Measurements from ENCODE around the gene USP22. TPM values are rescaled to one million over a fixed set of nuclear protein-coding genes. Genes with fewer than 3 reads are reported as not detected.

Gene USP22
- total RNA-seq, 3 donors from 2014 or later (not counting 1 experiment from before 2014, with no cell fraction given), result 121 to 155 (median 140) TPM

DNA sequence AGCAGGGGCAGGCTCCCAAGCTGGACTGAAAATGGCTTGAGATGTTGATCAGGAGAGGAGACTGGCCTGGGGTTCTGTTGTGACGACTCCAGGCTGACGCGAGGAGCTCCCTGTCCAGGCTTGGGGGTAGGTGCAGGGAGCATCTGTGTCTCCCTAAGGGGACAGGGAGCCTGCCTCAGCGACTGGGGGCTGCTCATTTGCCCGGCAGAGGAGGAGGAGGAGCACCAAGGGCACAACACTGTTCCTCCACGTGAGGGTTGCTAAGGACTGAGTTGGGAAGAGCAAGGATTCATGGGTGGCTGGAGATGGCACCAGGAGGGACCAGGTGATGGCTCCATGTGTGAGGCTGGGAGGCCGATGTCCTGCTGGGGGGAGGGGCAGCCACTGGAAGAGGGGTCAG is 53.3 kb downstream of the USP22 start:
- no peak for DNase-seq
- no peaks in the 10 kb centered on the region for H3K27me3 ChIP-seq (ENCODE audit: control insufficient read depth, insufficient read depth, low read length)
- H3K27me3 Mint-ChIP-seq (ENCODE audit: low read depth in 2 of 2), result no peaks in the 10 kb centered on the region
- no peak overlapping the region for H3K27ac ChIP-seq (ENCODE audit: low read length)
- H3K4me3 Mint-ChIP-seq, result no peak overlapping the region
- H3K27ac Mint-ChIP-seq, result no peak overlapping the region
- no peaks in the 10 kb centered on the region for H3K36me3 Mint-ChIP-seq
- no peaks in the 10 kb centered on the region for H3K36me3 ChIP-seq (ENCODE audit: control insufficient read depth, insufficient read depth, low read length)
- TF ChIP-seq, protein P1, sequence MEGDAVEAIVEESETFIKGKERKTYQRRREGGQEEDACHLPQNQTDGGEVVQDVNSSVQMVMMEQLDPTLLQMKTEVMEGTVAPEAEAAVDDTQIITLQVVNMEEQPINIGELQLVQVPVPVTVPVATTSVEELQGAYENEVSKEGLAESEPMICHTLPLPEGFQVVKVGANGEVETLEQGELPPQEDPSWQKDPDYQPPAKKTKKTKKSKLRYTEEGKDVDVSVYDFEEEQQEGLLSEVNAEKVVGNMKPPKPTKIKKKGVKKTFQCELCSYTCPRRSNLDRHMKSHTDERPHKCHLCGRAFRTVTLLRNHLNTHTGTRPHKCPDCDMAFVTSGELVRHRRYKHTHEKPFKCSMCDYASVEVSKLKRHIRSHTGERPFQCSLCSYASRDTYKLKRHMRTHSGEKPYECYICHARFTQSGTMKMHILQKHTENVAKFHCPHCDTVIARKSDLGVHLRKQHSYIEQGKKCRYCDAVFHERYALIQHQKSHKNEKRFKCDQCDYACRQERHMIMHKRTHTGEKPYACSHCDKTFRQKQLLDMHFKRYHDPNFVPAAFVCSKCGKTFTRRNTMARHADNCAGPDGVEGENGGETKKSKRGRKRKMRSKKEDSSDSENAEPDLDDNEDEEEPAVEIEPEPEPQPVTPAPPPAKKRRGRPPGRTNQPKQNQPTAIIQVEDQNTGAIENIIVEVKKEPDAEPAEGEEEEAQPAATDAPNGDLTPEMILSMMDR (IDR thresholded peaks at IDR 0.05), result no peak
- H3K4me3 ChIP-seq (ENCODE audit: low read length), result no peak overlapping the region
- no peak for ATAC-seq
- WGBS (ENCODE audit: insufficient coverage), result 90% methylated on average over 7 of the region's 7 CpGs
- no peaks in the 10 kb centered on the region for H3K4me1 ChIP-seq (ENCODE audit: control insufficient read depth, insufficient read depth, low read length)
- H3K9me3 Mint-ChIP-seq, result no peaks in the 10 kb centered on the region
- no peaks in the 10 kb centered on the region for H3K4me1 Mint-ChIP-seq
- no peaks in the 10 kb centered on the region for H3K9me3 ChIP-seq (ENCODE audit: control insufficient read depth, insufficient read depth, low read length)
- intact Hi-C loops (cut with micrococcal nuclease), result no loop called here

DNA sequence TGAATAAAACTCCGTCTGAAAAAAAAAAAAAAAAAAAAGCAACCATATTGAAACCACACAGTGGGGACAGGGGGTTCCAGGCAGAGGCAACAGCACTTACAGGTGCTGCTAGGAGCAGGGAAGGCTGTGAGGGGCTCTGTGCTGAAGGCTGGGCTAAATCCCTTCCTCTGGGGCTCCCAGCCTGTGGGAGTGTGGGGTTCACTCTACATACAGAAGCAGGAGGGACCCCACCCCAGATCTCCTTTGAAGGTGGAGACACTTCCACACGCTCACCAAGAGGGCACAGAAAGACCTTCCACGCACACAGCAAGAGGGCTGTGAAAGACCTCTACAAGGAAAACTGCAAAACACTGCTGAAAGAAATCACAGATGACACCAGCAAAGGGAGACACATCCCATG is 53.9 kb downstream of the USP22 start:
- H3K4me3 Mint-ChIP-seq, result no peak overlapping the region
- no peaks in the 10 kb centered on the region for H3K9me3 ChIP-seq (ENCODE audit: control insufficient read depth, insufficient read depth, low read length)
- no peaks in the 10 kb centered on the region for H3K9me3 Mint-ChIP-seq
- H3K27ac ChIP-seq (ENCODE audit: low read length), result no peak overlapping the region
- no peak overlapping the region for H3K4me3 ChIP-seq (ENCODE audit: low read length)
- no peaks in the 10 kb centered on the region for H3K36me3 Mint-ChIP-seq
- H3K27me3 ChIP-seq (ENCODE audit: control insufficient read depth, insufficient read depth, low read length), result no peaks in the 10 kb centered on the region
- H3K4me1 ChIP-seq (ENCODE audit: control insufficient read depth, insufficient read depth, low read length), result no peaks in the 10 kb centered on the region
- ATAC-seq, result no peak
- TF ChIP-seq, protein P1 (IDR thresholded peaks at IDR 0.05), result no peak
- no peak overlapping the region for H3K27ac Mint-ChIP-seq
- 91% methylated on average over 2 of the region's 3 CpGs for WGBS (ENCODE audit: insufficient coverage)
- no peaks in the 10 kb centered on the region for H3K27me3 Mint-ChIP-seq (ENCODE audit: low read depth in 2 of 2)
- no peaks in the 10 kb centered on the region for H3K4me1 Mint-ChIP-seq
- intact Hi-C loops (cut with micrococcal nuclease), result no loop called here
- no peak for DNase-seq
- H3K36me3 ChIP-seq (ENCODE audit: control insufficient read depth, insufficient read depth, low read length), result no peaks in the 10 kb centered on the region

DNA sequence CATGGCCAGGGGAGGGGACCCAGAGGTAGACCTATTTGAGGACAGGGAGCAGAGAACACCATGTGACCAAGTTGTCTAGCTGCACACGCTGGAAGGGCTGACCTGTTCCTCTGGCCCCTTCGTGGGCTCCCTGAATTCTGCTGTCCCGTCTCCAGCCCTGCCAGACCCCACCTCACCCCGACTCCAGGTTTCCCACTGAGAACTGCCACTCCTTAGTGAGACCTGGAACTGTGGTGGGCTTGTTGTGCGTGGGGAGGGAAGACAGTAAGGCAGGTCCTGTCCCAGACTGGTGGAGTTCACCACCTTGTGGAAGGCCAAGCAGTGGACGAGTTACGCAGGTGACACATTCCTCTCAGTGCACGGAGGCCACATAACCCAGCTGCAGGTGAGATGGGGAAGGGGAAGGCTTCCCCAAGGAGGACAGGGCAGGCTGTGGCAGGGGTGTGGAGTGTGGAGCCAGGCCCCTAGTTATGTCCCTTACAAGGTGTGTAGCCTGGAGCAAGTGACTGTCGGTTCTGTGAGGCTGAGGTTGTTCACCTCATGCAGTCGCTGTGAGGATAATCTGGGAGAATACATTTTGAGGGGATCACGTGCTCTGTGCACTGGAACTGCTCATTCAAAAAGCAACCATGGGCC is 54.7 kb downstream of the USP22 start:
- no peak for ATAC-seq
- TF ChIP-seq, protein P1 (IDR thresholded peaks at IDR 0.05), result no peak
- intact Hi-C loops (cut with micrococcal nuclease), result no loop called here
- Histone ChIP-seq H3K4me3 (ENCODE audit: low read length) (no peak overlapping the region), H3K27me3 (ENCODE audit: control insufficient read depth, insufficient read depth, low read length) (no peaks in the 10 kb centered on the region), H3K27ac (ENCODE audit: low read length) (no peak overlapping the region), H3K36me3 (ENCODE audit: control insufficient read depth, insufficient read depth, low read length) (no peaks in the 10 kb centered on the region), H3K4me1 (ENCODE audit: control insufficient read depth, insufficient read depth, low read length) (no peaks in the 10 kb centered on the region), H3K9me3 (ENCODE audit: control insufficient read depth, insufficient read depth, low read length) (no peaks in the 10 kb centered on the region)
- WGBS (ENCODE audit: insufficient coverage), result 90% methylated on average over 11 of the region's 11 CpGs
- no peak overlapping the region for H3K27ac Mint-ChIP-seq
- H3K9me3 Mint-ChIP-seq, result no peaks in the 10 kb centered on the region
- no peak for DNase-seq
- no peaks in the 10 kb centered on the region for H3K4me1 Mint-ChIP-seq
- H3K27me3 Mint-ChIP-seq (ENCODE audit: low read depth in 2 of 2), result no peaks in the 10 kb centered on the region
- no peak overlapping the region for H3K4me3 Mint-ChIP-seq
- H3K36me3 Mint-ChIP-seq, result no peaks in the 10 kb centered on the region

DNA sequence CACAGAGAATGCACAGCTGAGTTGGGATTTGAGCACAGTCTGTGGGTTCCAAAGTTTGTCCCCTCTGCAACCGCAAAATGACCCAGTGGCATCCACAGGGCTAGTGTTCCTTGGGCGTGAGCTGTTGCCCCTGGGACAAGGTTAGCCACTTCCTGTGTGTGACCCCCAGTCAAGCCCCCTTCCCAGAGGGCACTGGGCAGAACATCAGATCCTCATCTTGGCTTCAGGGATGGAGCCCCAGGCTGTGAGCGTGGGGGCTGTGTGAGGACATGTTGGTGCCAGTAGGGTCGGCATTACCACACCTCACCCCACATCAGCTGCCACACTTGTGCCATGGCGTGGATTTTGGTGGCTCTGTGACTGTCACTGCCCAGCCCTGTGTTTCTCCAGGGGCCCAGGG is 55.3 kb downstream of the USP22 start:
- TF ChIP-seq, protein P1 (IDR thresholded peaks at IDR 0.05), result no peak
- WGBS (ENCODE audit: insufficient coverage), result 83% methylated on average over 5 of the region's 5 CpGs
- no peak for DNase-seq
- Mint-ChIP-seq H3K27ac (no peak overlapping the region), H3K36me3 (no peaks in the 10 kb centered on the region), H3K4me3 (no peak overlapping the region), H3K4me1 (no peaks in the 10 kb centered on the region), H3K27me3 (ENCODE audit: low read depth in 2 of 2) (no peaks in the 10 kb centered on the region), H3K9me3 (no peaks in the 10 kb centered on the region)
- intact Hi-C loops (cut with micrococcal nuclease), result no loop called here
- Histone ChIP-seq H3K27ac (ENCODE audit: low read length) (no peak overlapping the region), H3K9me3 (ENCODE audit: control insufficient read depth, insufficient read depth, low read length) (no peaks in the 10 kb centered on the region), H3K36me3 (ENCODE audit: control insufficient read depth, insufficient read depth, low read length) (no peaks in the 10 kb centered on the region), H3K4me1 (ENCODE audit: control insufficient read depth, insufficient read depth, low read length) (no peaks in the 10 kb centered on the region), H3K4me3 (ENCODE audit: low read length) (no peak overlapping the region), H3K27me3 (ENCODE audit: control insufficient read depth, insufficient read depth, low read length) (no peaks in the 10 kb centered on the region)
- ATAC-seq, result no peak

Measured in natural killer cell (primary cell).